ENCODE data around the gene PNPLA8. TPM values are rescaled to one million over a fixed set of nuclear protein-coding genes. Genes with fewer than 3 reads are reported as not detected.

PNPLA8 gene
- polyA plus RNA-seq = 24.1 TPM
- long read RNA-seq, donor 1, partial matches to known transcripts = 0 of 2 reads
- long read RNA-seq, donor 1, other reads (novel, unspliced or antisense) = 0 of 2 reads
- long read RNA-seq, donor 2, partial matches to known transcripts = 0 of 6 reads
- long read RNA-seq, donor 2, other reads (novel, unspliced or antisense) = 0 of 6 reads
- long read RNA-seq, donor 3, partial matches to known transcripts = 16 of 69 reads
- long read RNA-seq, donor 3, other reads (novel, unspliced or antisense) = 47 of 69 reads
- long read RNA-seq, donor 4 = 0 reads
- long read RNA-seq, donor 5, partial matches to known transcripts = 6 of 10 reads
- long read RNA-seq, donor 5, other reads (novel, unspliced or antisense) = 0 of 10 reads
- long read RNA-seq, donor 6, partial matches to known transcripts = 8 of 14 reads
- long read RNA-seq, donor 6, other reads (novel, unspliced or antisense) = 0 of 14 reads
- long read RNA-seq, donor 7, partial matches to known transcripts = 9 of 9 reads
- long read RNA-seq, donor 7, other reads (novel, unspliced or antisense) = 0 of 9 reads
- long read RNA-seq, donor 8, partial matches to known transcripts = 188 of 192 reads
- long read RNA-seq, donor 8, other reads (novel, unspliced or antisense) = 0 of 192 reads
- long read RNA-seq, donor 9, partial matches to known transcripts = 0 of 4 reads
- long read RNA-seq, donor 9, other reads (novel, unspliced or antisense) = 0 of 4 reads
- long read RNA-seq, donor 10, partial matches to known transcripts = 0 of 6 reads
- long read RNA-seq, donor 10, other reads (novel, unspliced or antisense) = 0 of 6 reads
- long read RNA-seq, donor 11, partial matches to known transcripts = 0 of 6 reads
- long read RNA-seq, donor 11, other reads (novel, unspliced or antisense) = 0 of 6 reads

DNA sequence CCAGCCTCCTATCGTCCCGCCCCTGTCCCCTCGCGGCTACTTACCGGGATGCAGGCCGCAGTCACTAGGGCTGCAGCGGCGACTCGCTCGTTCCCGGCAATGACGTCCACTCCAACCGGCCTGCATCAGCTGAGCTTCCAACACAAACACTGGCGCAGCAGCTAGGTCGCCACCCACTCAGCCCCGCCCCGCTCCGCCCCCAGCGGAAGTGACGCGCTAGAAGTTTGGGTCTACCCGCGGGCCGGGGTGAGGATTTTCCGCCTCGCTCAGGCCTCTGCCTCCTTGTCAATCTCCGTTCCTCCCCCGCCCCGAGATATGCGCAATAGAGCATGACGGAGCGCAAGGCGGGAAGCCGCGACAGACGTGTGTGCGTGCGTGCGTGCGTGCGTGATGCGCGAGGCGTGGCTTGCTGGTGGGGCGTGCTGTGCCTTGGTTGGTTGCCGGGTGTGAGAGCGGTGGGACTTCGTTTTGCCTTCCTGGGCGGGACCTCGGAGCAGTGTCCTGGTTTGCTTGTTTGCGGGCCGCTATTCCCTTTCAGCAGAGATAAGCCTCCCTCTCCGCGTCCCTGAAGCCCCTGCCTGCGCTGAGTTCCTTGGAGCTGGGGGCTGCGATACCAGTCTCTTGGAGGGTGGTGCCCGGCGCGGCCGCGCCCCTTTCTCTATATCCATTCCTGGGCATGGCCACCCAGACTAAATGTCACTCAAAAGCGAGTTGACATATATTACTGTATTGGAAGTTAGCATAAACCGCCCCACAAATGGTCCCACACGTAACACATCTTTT, at the start of gene PNPLA8:
TSS of gene PNPLA8 (minus strand) at position 151 of the 783 bp plus-strand sequence. CDS start 10,644 bp downstream, outside the sequence.
- Histone ChIP-seq H3K4me1 (ENCODE audit: control insufficient read depth, insufficient read depth, low read length) (peaks cover 16% of the 10 kb centered on the region), H3K27me3 (ENCODE audit: control insufficient read depth, insufficient read depth, low read length) (no peaks in the 10 kb centered on the region), H3K4me3 (ENCODE audit: low read length) (peak within 1 kb of the TSS; percentile 96), H3K27ac (ENCODE audit: low read length) (peak within 1 kb of the TSS; percentile 100), H3K9me3 (ENCODE audit: control insufficient read depth, low read depth, low read length) (no peaks in the 10 kb centered on the region), H3K36me3 (ENCODE audit: control insufficient read depth, insufficient read depth, low read length) (no peaks in the 10 kb centered on the region)
- peak; percentile 100 for DNase-seq
- no CpG with 5 or more reads among the region's 64 CpGs for WGBS (ENCODE audit: insufficient coverage, low lambda C conversion rate)

DNA sequence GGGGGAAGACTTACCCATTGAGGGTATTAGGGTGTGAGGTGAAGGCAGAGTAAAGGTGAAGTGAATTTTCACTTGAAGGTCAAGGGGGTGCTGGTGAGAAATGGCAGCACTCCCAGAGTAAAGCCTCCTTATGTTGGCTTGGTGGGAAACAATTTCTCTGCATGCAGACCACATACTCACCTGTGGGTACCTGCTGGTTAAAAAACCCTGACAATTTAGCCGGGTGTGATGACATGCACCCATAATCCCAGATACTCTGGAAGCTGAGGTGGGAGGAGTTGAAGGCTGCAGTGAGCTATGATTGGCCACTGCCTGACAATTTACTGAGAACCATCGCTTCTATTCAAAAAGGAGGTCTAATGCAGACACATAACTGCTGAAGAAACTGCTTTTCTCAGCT, 49.2 kb upstream of the PNPLA8 start:
- Histone ChIP-seq H3K9me3 (ENCODE audit: control insufficient read depth, low read depth, low read length) (peaks cover 11% of the 10 kb centered on the region), H3K4me1 (ENCODE audit: control insufficient read depth, insufficient read depth, low read length) (peaks cover 5% of the 10 kb centered on the region), H3K27me3 (ENCODE audit: control insufficient read depth, insufficient read depth, low read length) (no peaks in the 10 kb centered on the region), H3K36me3 (ENCODE audit: control insufficient read depth, insufficient read depth, low read length) (peaks cover 23% of the 10 kb centered on the region), H3K4me3 (ENCODE audit: low read length) (no peak overlapping the region), H3K27ac (ENCODE audit: low read length) (no peak overlapping the region)
- DNase-seq = no peak
- WGBS (ENCODE audit: insufficient coverage, low lambda C conversion rate) = 100% methylated on average over 1 of the region's 2 CpGs

DNA sequence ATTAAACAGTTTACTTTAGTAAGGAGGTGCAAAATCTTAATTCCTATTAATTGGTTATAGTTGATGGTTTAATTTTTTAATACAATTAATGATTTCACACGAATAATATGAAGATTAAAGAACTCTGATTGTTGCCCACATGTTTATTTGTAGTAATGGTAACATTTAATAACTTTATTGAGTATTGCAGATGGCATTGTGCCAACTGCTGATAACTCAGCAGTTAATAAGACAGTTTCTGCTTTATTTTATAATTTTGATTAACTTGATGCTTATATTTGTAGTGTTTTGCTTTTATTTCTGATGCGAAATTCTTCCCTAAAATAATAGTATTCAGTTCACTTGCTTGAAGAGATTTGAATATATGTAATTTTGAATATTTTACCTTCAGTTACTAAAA, 46.5 kb upstream of the PNPLA8 start:
- peaks cover 14% of the 10 kb centered on the region for H3K36me3 ChIP-seq (ENCODE audit: control insufficient read depth, insufficient read depth, low read length)
- H3K4me1 ChIP-seq (ENCODE audit: control insufficient read depth, insufficient read depth, low read length) = peaks cover 12% of the 10 kb centered on the region
- WGBS (ENCODE audit: insufficient coverage, low lambda C conversion rate) = 100% methylated on average over 2 of the region's 2 CpGs
- no peak overlapping the region for H3K4me3 ChIP-seq (ENCODE audit: low read length)
- H3K9me3 ChIP-seq (ENCODE audit: control insufficient read depth, low read depth, low read length) = no peaks in the 10 kb centered on the region
- DNase-seq = no peak
- H3K27ac ChIP-seq (ENCODE audit: low read length) = no peak overlapping the region
- no peaks in the 10 kb centered on the region for H3K27me3 ChIP-seq (ENCODE audit: control insufficient read depth, insufficient read depth, low read length)

GRCh38 chr7:108570146-108570755, 44.3 kb upstream of the PNPLA8 start:
- peak overlapping the region; percentile 97 for H3K4me3 ChIP-seq (ENCODE audit: low read length)
- peak overlapping the region; percentile 98 for H3K27ac ChIP-seq (ENCODE audit: low read length)
- no peaks in the 10 kb centered on the region for H3K27me3 ChIP-seq (ENCODE audit: control insufficient read depth, insufficient read depth, low read length)
- H3K4me1 ChIP-seq (ENCODE audit: control insufficient read depth, insufficient read depth, low read length) = peaks cover 12% of the 10 kb centered on the region
- H3K36me3 ChIP-seq (ENCODE audit: control insufficient read depth, insufficient read depth, low read length) = peaks cover 11% of the 10 kb centered on the region
- H3K9me3 ChIP-seq (ENCODE audit: control insufficient read depth, low read depth, low read length) = no peaks in the 10 kb centered on the region
- WGBS (ENCODE audit: insufficient coverage, low lambda C conversion rate) = no CpG with 5 or more reads among the region's 36 CpGs
- DNase-seq = peak; percentile 62 to 82

DNA sequence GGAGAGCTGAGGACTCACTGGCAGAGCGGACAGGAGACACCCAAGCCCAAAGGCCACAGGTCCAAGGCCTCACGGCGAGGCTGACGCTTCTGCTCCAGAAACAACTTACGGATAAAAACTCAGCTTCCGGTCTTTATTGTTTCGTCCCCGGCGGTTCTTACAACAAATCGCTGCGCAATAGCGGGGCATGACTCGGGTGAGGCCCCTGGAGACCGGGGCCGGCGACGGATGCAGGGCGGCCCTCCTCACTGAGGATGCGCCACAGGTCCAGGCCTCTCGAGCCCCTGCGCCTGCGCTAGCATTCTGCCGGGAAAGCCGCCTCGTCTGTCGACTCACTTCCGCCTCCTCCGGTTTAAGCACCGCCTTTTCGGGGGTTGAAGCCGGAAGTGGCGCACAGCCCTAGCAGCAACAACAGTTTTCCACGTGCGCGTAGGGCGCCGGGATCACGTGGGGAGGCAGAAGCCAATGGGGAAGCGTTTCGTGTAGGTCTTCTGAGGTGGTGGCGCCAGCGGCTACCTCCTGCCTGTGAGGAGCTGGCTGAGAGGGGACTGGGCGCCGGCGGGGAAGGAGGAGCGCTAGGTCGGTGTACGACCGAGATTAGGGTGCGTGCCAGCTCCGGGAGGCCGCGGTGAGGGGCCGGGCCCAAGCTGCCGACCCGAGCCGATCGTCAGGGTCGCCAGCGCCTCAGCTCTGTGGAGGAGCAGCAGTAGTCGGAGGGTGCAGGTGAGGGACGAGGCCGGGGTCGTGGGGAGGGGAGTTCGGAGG, 43.6 kb upstream of the PNPLA8 start, which contains the start of the genes DNAJB9 and THAP5:
TSS of gene DNAJB9 (plus strand) at position 494 of the 765 bp plus-strand sequence. CDS start 1,853 bp downstream, outside the sequence.
TSS of gene THAP5 (minus strand) at position 326 of the 765 bp plus-strand sequence. CDS start at position 189, 137 bp downstream.
- Histone ChIP-seq H3K4me1 (ENCODE audit: control insufficient read depth, insufficient read depth, low read length) (peaks cover 12% of the 10 kb centered on the region), H3K27me3 (ENCODE audit: control insufficient read depth, insufficient read depth, low read length) (no peaks in the 10 kb centered on the region), H3K4me3 (ENCODE audit: low read length) (peak within 1 kb of the TSS; percentile 97), H3K27ac (ENCODE audit: low read length) (peak within 1 kb of the TSS; percentile 98), H3K9me3 (ENCODE audit: control insufficient read depth, low read depth, low read length) (no peaks in the 10 kb centered on the region), H3K36me3 (ENCODE audit: control insufficient read depth, insufficient read depth, low read length) (peaks cover 10% of the 10 kb centered on the region)
- peak; percentile 100 for DNase-seq
- no CpG with 5 or more reads among the region's 65 CpGs for WGBS (ENCODE audit: insufficient coverage, low lambda C conversion rate)

DNA sequence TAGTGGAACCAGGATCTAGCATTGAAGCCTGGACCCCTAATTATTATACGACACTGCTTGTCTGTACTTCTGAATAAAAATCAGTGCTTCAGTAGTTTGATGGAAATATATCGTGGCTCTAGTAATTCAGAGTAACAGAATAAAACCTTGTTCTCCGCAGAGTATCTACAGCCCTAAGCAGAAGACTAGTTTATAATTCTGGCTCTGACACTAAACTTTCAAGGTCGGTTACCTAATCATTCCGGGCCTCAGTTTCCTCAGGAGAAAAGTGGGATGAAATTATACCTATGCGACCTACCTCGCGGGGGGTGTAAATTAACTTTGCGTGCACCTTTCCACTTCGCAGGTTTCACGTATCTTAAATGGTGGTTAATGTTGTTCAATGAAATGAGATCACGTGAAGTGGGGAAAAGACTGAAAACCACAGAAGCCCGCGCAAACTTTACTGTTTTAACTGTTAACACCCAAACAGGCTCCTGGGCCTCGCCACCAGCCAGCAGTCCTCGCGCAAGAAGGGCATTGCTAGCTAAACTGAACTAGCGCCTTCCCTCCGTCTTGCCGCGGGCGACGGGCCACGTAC, 43.0 kb upstream of the PNPLA8 start:
- Histone ChIP-seq H3K4me3 (ENCODE audit: low read length) (peak overlapping the region; percentile 97), H3K9me3 (ENCODE audit: control insufficient read depth, low read depth, low read length) (no peaks in the 10 kb centered on the region), H3K4me1 (ENCODE audit: control insufficient read depth, insufficient read depth, low read length) (peaks cover 12% of the 10 kb centered on the region), H3K36me3 (ENCODE audit: control insufficient read depth, insufficient read depth, low read length) (peaks cover 10% of the 10 kb centered on the region), H3K27ac (ENCODE audit: low read length) (peak overlapping the region; percentile 98), H3K27me3 (ENCODE audit: control insufficient read depth, insufficient read depth, low read length) (no peaks in the 10 kb centered on the region)
- WGBS (ENCODE audit: insufficient coverage, low lambda C conversion rate) = no CpG with 5 or more reads among the region's 24 CpGs
- no peak for DNase-seq

- Histone ChIP-seq H3K9me3 (ENCODE audit: control insufficient read depth, low read depth, low read length) (no peaks in the 10 kb centered on the region), H3K27ac (ENCODE audit: low read length) (no peak overlapping the region)
These were observed 40.1 kb upstream of the PNPLA8 start for GRCh38 chr7:108565987-108566386.

DNA sequence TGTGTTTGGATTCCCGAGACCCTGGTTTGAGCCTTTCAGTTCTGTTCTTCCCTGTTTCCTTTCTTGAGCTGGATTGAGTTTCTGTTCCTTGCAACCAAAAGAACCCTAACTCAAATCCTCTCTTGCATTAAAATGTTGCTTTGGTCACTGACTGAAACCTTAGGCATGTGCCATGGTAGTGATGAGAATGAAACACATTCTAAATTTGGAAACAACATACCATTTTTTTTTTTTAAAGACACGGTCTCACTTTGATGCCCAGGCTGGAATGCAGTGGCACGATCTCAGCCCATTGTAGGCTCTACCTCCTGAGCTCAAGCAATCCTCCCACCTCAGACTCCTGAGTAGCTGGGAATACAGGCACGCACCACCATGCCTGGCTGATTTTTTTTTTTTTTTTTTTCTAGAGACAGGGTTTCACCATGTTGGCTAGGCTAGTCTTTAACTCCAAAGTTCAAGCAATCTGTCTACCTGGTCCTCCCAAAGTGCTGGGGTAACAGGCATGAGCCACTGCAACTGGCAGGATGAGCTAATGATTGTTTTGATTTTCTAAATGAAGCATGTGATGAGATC, 35.2 kb upstream of the PNPLA8 start:
- Histone ChIP-seq H3K27ac (ENCODE audit: low read length) (no peak overlapping the region), H3K36me3 (ENCODE audit: control insufficient read depth, insufficient read depth, low read length) (peaks cover 5% of the 10 kb centered on the region), H3K27me3 (ENCODE audit: control insufficient read depth, insufficient read depth, low read length) (no peaks in the 10 kb centered on the region), H3K4me3 (ENCODE audit: low read length) (no peak overlapping the region), H3K4me1 (ENCODE audit: control insufficient read depth, insufficient read depth, low read length) (no peaks in the 10 kb centered on the region), H3K9me3 (ENCODE audit: control insufficient read depth, low read depth, low read length) (peaks cover 14% of the 10 kb centered on the region)
- no peak for DNase-seq
- no CpG with 5 or more reads among the region's 4 CpGs for WGBS (ENCODE audit: insufficient coverage, low lambda C conversion rate)

More at GRCh38 chr7:108565987-108566386, 40.1 kb upstream of the PNPLA8 start:
- no peak overlapping the region for H3K4me3 ChIP-seq (ENCODE audit: low read length)
- peaks cover 7% of the 10 kb centered on the region for H3K4me1 ChIP-seq (ENCODE audit: control insufficient read depth, insufficient read depth, low read length)
- H3K36me3 ChIP-seq (ENCODE audit: control insufficient read depth, insufficient read depth, low read length) = peaks cover 5% of the 10 kb centered on the region
- H3K27me3 ChIP-seq (ENCODE audit: control insufficient read depth, insufficient read depth, low read length) = no peaks in the 10 kb centered on the region
- DNase-seq = no peak

GRCh38 chr7:108559253-108559652, 33.3 kb upstream of the PNPLA8 start:
- Histone ChIP-seq H3K9me3 (ENCODE audit: control insufficient read depth, low read depth, low read length) (peaks cover 18% of the 10 kb centered on the region), H3K36me3 (ENCODE audit: control insufficient read depth, insufficient read depth, low read length) (no peaks in the 10 kb centered on the region), H3K4me1 (ENCODE audit: control insufficient read depth, insufficient read depth, low read length) (no peaks in the 10 kb centered on the region), H3K27me3 (ENCODE audit: control insufficient read depth, insufficient read depth, low read length) (no peaks in the 10 kb centered on the region), H3K4me3 (ENCODE audit: low read length) (no peak overlapping the region), H3K27ac (ENCODE audit: low read length) (no peak overlapping the region)
- no peak for DNase-seq
- 100% methylated on average over 1 of the region's 4 CpGs for WGBS (ENCODE audit: insufficient coverage, low lambda C conversion rate)
